HL-60/S4 treated with phorbol 12-myristate 13-acetate at 8.2 ng/mL for 4 days and 3 days (cell line): Measurements from ENCODE around the gene FAM78B.

ENCODE experiments used
- in situ Hi-C: fragments of 300-500 bp; cut with MboI; formaldehyde crosslinking; loops from 2 replicates; pipeline ENCODE4 v1.15.0; 2022; ENCODE audit warnings: low sequenced_read_pairs

Gene FAM78B

GRCh38 chr1:166164995-166165660, 1.7 kb downstream of the FAM78B start:
- in situ Hi-C loops: no loop called here

GRCh38 chr1:166164646-166164994, 2.2 kb downstream of the FAM78B start:
- in situ Hi-C loops: no loop called here

GRCh38 chr1:166159656-166160055, 7.1 kb downstream of the FAM78B start:
- in situ Hi-C loops: no loop called here

DNA sequence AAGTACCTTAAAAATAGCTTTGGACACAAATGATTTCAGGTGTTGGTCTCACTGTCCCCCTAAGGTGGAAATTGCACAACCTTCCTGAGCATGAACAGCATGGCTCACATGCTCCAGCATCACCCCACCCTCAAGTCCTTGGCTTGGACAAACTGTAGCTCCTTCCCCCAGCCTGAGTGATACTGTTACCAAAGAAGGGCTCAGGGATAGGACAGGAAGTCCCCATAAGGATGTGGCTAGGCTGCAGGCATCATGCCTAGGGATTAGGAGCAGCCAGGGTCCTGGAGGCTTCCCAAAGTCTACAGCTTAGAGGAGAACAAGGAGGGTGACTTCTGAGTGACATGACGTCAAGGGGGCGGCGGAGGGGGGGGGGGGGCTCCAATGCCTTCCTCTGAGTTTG, 10.1 kb downstream of the FAM78B start:
- in situ Hi-C loops: no loop called here

DNA sequence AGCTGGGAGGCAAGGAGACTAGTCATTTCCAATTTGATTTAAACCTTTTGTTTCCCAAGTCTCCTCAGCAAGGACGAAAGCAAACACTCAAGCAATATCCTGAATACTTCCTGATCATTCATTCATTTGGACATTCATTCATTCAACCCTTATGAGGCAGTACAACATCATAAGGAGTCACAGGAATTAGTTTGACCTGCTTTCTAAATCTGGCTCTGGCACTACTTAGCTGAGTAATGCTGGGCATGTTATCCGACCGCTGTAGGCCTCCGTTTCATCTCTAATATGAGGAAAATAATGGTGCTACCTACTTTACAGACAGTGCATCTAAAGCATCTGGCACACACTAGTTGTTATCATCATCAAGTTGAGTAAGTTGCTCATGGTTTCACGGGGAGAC, 11.7 kb downstream of the FAM78B start:
- in situ Hi-C loops: no loop called here

GRCh38 chr1:166153525-166154314, 13.1 kb downstream of the FAM78B start:
- in situ Hi-C loops: no loop called here

GRCh38 chr1:166152978-166153377, 13.8 kb downstream of the FAM78B start:
- in situ Hi-C loops: no loop called here

DNA sequence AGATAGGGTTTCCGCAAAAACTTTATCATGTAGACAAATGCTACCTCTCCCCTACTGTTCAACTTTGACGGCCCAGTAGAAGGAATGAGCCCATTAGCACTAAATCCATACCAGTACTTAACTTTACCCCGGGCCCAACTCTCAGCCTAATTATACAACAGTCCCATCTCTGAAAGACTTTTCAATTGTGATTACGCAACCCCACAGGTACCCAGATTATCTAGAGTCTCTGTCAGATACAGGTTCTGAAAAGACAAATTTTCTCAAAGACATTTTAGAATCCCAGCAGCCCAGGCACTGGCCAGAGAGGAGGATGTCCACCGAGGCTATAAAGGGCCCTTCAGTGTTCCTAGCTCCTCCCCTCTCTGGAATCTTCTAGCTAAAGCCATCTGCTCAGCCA, 15.0 kb downstream of the FAM78B start:
- in situ Hi-C loops: no loop called here

- in situ Hi-C loops: no loop called here
These were observed 21.3 kb downstream of the FAM78B start for GRCh38 chr1:166145499-166145898.

GRCh38 chr1:166141969-166142368, 24.8 kb downstream of the FAM78B start:
- in situ Hi-C loops: no loop called here

DNA sequence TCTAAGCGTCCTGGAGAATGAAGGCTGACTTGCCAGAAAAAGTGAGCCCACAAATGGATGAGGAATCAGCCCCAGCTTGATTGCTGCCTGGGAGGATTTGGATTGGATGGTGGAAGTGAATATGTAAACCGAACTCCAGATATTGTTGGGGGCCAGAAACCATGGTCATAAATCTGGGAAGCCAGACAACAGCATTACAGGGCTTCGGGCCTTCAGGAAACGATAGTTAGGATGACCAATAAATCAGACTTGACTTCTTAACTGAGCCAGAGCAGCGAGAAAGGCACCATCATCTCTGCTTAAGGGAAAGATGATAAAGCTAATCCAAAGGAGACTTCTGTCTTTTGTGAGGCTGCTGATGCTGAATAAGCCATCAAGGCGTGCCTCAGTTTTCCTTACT, 26.6 kb downstream of the FAM78B start:
- in situ Hi-C loops: no loop called here

DNA sequence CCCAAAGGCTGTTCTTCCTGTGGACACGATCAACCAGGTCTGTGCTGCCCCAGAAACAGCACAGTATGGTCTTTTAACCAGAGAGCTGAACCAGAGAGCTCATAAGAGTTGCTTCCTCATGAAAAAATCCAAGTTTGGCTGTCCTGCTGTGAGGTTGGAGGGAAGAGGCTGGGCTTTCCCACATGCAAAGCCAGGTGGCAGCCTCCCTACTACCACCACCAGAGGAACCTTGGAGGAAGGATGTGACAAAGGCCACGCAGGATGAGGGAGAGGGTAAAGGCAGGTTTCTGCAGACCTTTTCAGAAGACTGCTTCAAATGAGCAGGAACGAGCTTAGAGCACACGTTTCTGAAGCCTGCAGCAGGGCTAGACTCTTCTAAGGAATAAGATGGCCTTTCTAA, 27.1 kb downstream of the FAM78B start:
- in situ Hi-C loops: no loop called here

DNA sequence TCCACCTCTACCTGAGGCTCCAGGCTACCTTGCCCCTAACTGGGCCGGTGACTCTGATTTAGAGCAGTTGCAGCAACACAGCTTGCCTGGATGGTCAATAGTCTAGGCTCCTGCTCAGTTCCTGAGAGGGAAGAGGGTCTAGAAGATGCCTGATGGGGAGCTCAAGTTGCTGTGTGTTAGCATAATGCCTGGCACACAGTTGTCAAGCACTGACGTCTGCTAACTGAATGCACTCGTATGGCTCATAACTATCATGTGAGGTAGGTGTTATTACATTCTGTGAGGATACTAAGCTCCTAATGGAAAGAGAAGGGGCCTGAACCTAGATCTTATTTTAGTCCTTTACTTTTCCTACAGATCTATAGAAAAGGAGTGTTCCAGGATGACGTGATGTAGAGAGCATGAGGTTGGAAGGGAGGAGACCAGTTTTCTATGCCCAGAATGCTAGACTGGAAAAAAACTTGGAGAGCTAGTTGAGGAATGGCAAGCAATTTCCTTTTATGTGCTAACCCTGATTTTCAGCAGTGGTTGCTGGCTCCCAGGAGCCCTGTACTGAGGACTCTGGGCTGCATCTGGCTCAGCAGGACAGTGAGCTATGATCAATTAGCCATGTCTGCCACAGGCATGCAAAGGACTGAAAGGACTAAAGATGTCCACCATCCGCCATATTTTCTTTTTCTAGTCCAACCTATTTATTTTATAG, 30.0 kb downstream of the FAM78B start:
- in situ Hi-C loops: no loop called here

- in situ Hi-C loops: no loop called here
These were observed 30.6 kb downstream of the FAM78B start for GRCh38 chr1:166136222-166136621.

GRCh38 chr1:166133857-166134256, 32.9 kb downstream of the FAM78B start:
- in situ Hi-C loops: no loop called here

DNA sequence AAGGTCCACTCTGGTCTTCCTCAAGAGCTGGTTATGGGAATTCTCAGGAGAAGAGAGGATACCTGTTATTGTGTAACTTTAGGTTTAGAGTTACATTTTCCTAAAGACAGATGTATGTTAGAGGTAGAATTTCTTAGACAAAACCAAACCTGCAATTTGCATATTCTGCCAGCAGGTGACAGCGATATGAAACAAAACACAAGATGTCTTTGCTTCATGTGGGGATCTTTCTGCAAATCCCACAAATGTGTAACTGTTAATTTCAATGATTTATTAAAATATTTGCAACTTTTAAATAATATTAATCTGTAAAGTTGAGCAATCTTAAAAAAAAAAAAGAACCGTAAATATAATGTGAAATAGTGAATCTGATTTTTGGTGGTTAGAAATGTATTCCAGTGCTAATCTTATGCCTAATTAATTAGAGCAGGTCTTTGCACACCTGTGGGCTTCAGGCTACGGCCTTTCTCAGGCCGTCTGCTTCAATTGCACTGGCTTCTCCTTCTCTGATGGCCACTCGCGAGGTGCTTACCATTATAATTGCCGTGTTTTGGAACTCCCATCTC, 33.4 kb downstream of the FAM78B start:
- in situ Hi-C loops: no loop called here

DNA sequence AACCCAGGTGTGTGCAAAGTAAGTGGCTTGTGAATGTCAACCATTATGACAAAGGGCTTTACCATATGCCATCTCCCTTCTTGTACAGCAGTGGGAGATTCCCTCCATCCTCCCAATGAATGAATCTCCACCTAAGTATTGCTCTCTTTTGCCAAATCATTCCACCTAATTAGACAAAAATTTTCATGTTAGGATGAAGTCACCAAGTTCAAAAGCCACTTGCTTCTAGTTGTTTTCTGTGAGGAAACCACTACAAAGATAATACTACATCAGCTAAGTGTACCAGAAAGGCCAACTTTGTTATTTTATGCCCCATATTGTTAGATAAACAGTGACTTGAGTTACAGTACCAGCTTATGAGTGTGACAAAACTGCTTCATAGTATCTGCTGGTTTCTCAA, 34.3 kb downstream of the FAM78B start:
- in situ Hi-C loops: no loop called here

GRCh38 chr1:166129006-166129405, 37.8 kb downstream of the FAM78B start:
- in situ Hi-C loops: no loop called here

DNA sequence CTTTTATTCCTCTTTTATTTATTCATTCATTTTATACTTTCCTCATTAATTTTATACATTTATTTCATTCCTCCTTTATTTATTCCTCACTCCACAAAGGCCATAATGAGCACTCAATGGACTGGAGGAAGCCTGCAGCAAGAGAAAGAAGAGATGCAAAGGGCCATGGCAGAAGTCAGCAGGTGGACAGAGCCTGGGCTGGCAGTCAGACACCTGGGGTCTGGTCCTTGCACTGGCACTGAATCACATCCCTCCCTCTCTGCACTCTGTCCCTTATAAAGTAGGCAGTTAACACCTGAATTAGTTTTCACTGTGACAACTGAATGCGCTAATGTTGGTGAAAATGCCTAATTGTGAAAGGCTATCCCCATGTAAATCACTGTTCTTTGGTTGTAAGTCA, 38.6 kb downstream of the FAM78B start:
- in situ Hi-C loops: no loop called here

- in situ Hi-C loops: no loop called here
These were observed 39.8 kb downstream of the FAM78B start for GRCh38 chr1:166127003-166127402.

- in situ Hi-C loops: no loop called here
These were observed 43.8 kb downstream of the FAM78B start for GRCh38 chr1:166122873-166123466.
